ENCODE measurements around the gene MEN1.
"Not testable (repeated sequence)": the region's sequence is repeated elsewhere in the genome, so short reads cannot be mapped to it uniquely, and the experiment has no call there.

MEN1 gene

DNA sequence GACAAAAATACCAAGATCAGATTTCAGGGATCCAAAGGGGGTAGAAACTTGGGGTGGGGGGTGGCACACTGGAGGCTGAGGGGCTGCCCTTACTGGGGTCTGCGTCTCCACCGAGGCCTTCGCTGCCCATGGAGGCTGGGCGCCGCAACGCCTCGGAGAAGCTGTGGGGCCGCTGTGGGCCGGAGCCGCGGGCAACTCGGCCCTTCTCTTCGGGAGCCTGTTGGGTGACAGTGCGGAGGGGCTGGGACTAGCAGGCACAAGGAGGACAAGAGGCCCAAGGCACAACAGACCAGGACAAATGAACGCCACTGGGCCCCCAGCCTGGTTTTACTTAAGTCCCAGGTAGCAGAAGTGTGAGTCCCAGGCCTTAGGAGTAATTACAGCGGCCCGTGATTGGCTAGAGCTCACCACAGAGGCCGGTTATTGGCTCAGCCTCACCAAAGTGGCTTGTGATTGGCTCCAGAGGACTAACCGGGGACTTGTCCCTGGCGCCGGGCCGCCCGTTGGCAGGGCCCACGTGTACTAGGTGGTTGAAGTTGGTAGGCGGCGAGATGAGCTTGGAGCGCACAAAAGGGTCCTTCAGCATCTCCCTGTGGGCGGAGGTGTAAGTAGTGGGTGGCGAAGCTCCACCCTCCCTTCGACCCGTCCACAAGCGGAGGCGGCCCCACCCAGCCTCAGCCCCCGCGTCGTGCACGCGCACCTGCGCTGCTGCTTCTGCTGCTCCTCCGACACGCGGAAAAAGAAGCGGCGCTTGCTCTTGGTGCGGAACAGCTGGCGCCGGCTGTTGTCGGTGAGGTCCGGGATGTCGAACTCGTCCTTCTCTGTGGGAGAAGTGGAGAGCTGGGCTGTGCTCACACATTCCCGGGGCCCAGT is 16.5 kb upstream of the MEN1 start:
- TF ChIP-seq, protein P1, sequence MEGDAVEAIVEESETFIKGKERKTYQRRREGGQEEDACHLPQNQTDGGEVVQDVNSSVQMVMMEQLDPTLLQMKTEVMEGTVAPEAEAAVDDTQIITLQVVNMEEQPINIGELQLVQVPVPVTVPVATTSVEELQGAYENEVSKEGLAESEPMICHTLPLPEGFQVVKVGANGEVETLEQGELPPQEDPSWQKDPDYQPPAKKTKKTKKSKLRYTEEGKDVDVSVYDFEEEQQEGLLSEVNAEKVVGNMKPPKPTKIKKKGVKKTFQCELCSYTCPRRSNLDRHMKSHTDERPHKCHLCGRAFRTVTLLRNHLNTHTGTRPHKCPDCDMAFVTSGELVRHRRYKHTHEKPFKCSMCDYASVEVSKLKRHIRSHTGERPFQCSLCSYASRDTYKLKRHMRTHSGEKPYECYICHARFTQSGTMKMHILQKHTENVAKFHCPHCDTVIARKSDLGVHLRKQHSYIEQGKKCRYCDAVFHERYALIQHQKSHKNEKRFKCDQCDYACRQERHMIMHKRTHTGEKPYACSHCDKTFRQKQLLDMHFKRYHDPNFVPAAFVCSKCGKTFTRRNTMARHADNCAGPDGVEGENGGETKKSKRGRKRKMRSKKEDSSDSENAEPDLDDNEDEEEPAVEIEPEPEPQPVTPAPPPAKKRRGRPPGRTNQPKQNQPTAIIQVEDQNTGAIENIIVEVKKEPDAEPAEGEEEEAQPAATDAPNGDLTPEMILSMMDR (IDR thresholded peaks at IDR 0.05; ENCODE audit: low read depth, low read length) = no peak
- DNase-seq (ENCODE audit: extremely low read depth, low read depth) = no peak

DNA sequence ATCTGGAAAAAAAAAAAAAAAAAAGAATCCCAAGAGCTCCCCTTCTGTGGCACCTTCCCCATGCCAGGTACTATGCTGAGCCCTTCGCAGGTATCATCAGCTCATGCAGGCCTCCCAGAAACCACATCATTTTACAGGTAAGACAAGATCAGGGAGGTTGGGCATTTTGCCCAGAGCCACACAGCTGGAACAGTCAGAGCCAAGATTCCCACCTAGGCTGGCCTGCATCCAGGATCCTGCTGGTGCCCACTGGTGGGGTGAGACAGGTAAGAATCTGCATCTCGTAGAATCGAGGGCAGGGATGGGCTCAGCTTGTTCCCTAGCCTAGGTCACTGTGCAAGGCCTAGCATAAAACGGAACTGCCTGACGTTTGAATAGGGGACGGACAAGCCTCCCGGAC is 15.7 kb upstream of the MEN1 start:
- no peak for DNase-seq (ENCODE audit: extremely low read depth, low read depth)
- TF ChIP-seq, protein P1 (IDR thresholded peaks at IDR 0.05; ENCODE audit: low read depth, low read length) = no peak

DNA sequence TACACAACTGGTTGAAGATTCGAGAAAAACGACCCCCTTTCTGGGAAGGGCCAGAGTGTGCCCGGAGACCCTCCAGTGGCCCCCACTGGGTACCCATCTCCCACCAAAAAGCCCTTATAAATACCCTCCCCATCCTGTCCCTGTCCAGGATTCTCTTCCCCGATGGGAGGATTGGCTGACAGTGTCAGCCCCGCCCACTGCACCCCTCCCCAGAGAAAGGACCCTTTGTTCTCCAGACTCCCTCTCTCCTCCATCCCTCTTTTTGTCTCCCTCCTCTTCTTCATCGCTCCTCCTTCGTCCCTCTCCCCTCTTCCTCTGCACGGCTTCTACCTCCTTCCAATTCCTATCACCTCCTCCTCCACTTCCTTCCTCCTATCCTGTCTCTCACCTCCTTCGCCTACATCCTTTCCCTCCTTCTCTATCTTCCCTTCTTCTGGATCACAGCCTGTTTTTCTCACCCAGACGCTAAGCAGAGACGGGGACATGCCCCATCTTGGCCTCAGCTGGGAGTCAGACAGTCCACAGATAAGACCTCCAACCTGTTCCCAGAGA is 13.3 kb upstream of the MEN1 start:
- DNase-seq (ENCODE audit: extremely low read depth, low read depth) = no peak
- TF ChIP-seq, protein P1 (IDR thresholded peaks at IDR 0.05; ENCODE audit: low read depth, low read length) = no peak

DNA sequence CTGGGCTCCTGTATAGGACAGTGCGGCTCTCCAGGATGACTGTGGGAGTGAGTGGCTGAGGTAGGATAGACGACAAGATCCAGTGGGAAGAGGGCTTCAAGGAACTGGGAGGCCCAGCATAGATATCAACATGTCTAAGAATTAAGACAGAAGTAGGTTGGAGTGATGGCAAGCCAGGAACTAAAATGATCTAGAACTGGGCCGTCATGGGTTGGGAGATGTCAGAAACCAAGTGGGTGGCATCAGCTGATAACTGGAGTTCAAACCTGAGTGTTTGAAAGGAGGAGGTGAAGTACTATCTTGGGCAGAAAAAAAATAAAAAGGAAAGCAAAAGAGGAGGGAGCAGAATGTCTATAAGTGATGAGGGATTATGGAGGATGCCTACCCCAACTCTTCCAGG is 7.1 kb upstream of the MEN1 start:
- DNase-seq (ENCODE audit: extremely low read depth, low read depth) = no peak

DNA sequence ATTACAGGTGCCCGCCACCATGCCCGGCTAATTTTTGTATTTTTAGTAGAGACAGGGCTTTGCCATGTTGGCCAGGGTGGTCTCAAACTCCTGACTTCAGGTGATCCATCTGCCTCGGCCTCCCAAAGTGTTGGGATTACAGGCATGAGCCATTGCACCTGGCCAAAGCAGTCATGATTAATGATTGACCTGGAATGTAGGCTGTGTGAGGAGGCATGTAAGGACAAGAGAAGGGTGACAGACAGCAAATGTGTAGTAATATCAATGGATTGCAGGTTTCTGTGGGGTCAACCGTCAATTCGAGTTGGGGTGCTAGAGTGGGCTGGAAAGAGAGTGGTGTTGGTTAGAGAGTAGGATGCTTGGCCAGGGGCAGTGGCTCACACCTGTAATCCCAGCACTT is 5.1 kb upstream of the MEN1 start:
- not testable (repeated sequence) for DNase-seq (ENCODE audit: extremely low read depth, low read depth)

More for the DNA sequence above, 7.1 kb upstream of the MEN1 start:
- TF ChIP-seq, protein P1 (IDR thresholded peaks at IDR 0.05; ENCODE audit: low read depth, low read length) = no peak

DNA sequence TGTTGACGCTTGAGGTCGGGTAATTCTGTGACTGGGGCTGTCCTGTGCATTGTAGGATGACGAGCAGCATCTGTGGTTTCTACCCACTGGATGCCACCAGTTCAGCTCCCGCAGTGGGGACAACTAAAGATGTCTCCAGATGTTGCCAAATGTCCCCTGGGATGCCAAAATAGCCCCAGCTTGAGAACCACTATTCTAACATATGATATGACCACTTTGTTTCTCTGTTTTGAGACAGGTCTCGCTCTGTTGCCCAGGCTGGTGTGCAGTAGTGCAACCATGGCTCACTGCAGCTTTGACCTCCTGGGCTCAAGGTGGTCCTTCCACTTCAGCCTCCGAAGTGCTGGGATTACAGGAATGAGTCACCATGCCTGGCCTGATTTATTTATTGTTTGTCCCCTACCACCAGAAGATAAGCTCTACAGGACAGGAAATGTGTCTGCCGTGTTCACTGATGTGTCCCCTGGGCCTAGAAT is 4.4 kb upstream of the MEN1 start:
- TF ChIP-seq, protein P1 (IDR thresholded peaks at IDR 0.05; ENCODE audit: low read depth, low read length) = no peak
- DNase-seq (ENCODE audit: extremely low read depth, low read depth) = no peak

DNA sequence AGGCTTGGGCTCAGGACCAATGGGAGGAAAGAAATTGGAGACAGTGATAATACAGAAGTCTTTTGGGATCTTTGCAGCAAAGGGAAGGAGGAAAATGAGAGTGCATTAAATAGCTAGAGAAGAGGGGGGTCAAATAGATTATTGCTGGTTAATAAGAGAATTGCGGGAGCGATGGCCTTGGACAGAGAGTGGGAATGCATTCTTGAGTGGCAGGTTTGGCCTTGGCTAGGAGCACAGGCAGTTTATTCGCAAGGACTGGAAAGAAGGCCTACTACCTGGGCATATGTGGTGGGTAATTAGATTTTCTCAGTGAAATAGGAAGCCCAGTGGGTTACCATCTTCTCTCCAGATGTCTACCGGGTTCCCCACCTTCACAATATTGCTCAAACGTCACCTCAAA is 3.5 kb upstream of the MEN1 start:
- no peak for DNase-seq (ENCODE audit: extremely low read depth, low read depth)
- TF ChIP-seq, protein P1 (IDR thresholded peaks at IDR 0.05; ENCODE audit: low read depth, low read length) = no peak
